Measurements from ENCODE around the gene KANK2. TPM values are rescaled to one million over a fixed set of nuclear protein-coding genes. Genes with fewer than 3 reads are reported as not detected.
A peak's percentile ranks its signal among the peaks of the same experiment; 100 is the strongest.

The KANK2 gene
- total RNA-seq, 4 donors from 2014 or later: 41.9 to 283 (median 68.4) TPM

DNA sequence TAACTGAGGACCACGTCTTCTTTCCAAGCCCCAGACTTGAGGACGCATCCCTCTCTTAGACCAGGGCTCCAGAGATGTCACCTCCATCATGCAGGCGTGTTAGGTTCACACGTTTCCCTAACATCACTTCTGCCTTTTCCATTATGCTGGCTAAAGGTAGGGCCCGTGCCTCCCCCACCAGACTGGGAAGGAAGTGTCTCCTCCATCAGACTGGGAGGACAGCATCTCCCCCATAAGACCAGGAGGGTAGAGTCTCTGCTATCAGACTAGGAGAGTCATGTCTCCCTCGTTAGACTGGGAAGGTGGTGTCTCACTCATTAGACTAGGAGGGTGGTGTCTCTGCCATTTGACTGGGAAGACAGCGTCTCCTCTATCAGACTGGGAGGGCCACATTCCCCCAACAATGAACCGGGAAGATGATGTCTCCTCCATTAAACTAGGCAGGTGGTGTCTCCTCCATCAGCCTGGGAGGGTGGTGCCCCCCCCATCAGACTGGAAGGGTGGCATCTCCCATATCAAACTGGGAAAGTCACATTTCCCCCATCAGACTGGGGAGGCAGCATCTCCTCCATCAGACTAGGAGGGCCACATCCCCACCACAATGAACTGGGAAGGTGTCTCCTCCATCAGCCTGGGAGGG lies 23.7 kb downstream of the KANK2 start:
- DNase-seq: no peak
- Histone ChIP-seq H3K27ac (no peak overlapping the region), H3K4me3 (no peak overlapping the region), H3K4me1 (no peaks in the 10 kb centered on the region), H3K27me3 (no peaks in the 10 kb centered on the region), H3K36me3 (peaks cover 0 to 85% (median 0%) of the 10 kb centered on the region in 3 donors), H3K9me3 (no peaks in the 10 kb centered on the region)
- TF ChIP-seq, protein P1, sequence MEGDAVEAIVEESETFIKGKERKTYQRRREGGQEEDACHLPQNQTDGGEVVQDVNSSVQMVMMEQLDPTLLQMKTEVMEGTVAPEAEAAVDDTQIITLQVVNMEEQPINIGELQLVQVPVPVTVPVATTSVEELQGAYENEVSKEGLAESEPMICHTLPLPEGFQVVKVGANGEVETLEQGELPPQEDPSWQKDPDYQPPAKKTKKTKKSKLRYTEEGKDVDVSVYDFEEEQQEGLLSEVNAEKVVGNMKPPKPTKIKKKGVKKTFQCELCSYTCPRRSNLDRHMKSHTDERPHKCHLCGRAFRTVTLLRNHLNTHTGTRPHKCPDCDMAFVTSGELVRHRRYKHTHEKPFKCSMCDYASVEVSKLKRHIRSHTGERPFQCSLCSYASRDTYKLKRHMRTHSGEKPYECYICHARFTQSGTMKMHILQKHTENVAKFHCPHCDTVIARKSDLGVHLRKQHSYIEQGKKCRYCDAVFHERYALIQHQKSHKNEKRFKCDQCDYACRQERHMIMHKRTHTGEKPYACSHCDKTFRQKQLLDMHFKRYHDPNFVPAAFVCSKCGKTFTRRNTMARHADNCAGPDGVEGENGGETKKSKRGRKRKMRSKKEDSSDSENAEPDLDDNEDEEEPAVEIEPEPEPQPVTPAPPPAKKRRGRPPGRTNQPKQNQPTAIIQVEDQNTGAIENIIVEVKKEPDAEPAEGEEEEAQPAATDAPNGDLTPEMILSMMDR (IDR thresholded peaks at IDR 0.05): no peak
- TF ChIP-seq POLR2A (IDR thresholded peaks at IDR 0.05): no peak

DNA sequence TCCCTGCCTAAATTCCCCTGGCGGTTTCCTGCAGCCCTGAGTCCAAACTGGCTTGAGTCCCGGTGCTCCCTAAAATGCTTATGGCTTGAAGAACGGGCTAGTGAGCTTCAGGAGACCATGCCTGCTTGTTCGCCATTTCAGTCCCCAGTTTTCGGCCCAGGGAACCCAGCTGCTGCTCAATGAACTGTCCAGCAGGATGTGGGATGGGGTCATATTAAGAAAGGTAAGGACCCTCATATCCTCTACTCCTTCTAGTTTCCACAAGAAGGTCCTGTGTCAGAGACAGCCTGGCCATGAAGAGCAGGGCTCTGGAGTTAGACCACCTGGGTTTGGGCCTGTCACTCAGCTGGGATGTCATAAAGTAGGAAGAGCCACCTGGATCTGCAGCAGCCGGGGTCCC lies 24.8 kb downstream of the KANK2 start:
- peaks cover 0 to 80% (median 0%) of the 10 kb centered on the region in 3 donors for H3K36me3 ChIP-seq
- no peak for TF ChIP-seq POLR2A (IDR thresholded peaks at IDR 0.05)
- TF ChIP-seq, protein P1 (IDR thresholded peaks at IDR 0.05): no peak
- DNase-seq: no peak
- H3K9me3 ChIP-seq: no peaks in the 10 kb centered on the region
- H3K27me3 ChIP-seq: no peaks in the 10 kb centered on the region
- H3K27ac ChIP-seq: no peak overlapping the region
- no peak overlapping the region for H3K4me3 ChIP-seq
- H3K4me1 ChIP-seq: no peaks in the 10 kb centered on the region

DNA sequence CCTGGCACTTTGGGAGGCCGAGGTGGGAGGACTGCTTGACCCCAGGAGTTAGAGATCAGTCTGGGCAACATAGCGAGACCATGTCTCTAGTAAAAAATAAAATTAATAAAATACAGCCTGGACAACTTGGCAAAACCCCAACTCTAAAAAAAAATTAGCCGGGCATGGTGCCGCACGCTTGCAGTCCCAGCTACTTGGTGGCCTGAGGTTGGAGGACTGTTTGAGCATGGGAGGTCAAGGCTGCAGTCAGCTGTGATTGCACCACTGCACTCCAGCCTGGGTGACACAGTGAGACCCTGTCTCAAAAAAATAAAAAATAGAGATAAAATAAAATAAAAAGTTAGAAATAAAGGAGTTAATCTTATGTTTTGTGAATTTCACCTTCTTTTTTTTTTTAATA lies 26.2 kb downstream of the KANK2 start:
- no peak overlapping the region for H3K27ac ChIP-seq
- no peak overlapping the region for H3K4me3 ChIP-seq
- no peak for DNase-seq
- H3K27me3 ChIP-seq: no peaks in the 10 kb centered on the region
- H3K9me3 ChIP-seq: no peaks in the 10 kb centered on the region
- no peak for TF ChIP-seq POLR2A (IDR thresholded peaks at IDR 0.05)
- TF ChIP-seq, protein P1 (IDR thresholded peaks at IDR 0.05): no peak
- peaks cover 0 to 68% (median 0%) of the 10 kb centered on the region in 3 donors for H3K36me3 ChIP-seq
- H3K4me1 ChIP-seq: no peaks in the 10 kb centered on the region

DNA sequence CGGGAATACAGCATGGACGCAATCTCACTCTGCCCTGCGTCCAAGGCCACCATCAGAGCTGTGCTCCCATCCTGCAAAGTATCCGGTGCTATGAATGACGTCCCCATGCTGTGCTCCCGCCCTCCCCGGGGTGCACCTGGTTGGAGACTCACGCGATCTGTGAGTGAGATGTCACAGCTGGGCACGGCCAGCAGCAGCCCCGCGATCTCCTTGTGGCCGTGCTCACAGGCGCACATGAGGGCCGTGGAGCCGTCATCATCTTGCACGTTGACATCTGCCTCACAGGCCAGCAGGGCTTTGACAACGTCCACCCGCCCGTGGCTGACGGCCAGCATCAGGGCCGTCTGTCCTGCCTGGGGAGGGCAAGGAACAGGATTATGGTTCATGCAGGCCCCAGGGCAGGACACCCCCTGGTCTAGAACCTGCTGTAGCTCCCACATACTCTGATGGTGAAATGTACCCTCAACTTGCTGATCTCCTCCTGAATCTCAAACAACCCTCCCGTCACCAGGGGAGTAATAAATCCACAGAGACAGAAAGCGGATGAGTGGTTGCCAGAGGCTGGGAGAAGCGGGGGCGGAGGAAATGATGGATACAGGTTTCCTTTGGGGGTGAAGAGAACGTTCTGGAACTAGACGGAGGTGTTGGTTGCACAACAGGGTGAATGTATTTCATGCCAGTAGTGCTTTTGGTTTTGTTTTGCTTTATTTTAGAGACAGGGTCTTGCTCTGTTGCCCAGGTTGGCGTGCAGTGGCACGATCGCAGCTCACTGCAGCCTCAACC lies 27.3 kb downstream of the KANK2 start:
- Histone ChIP-seq H3K36me3 (peaks cover 0 to 59% (median 0%) of the 10 kb centered on the region in 3 donors), H3K27ac (peak overlapping the region in 2 of 4 donors; percentile 30 to 33), H3K4me3 (no peak overlapping the region), H3K27me3 (no peaks in the 10 kb centered on the region), H3K4me1 (no peaks in the 10 kb centered on the region), H3K9me3 (no peaks in the 10 kb centered on the region)
- no peak for DNase-seq
- TF ChIP-seq POLR2A (IDR thresholded peaks at IDR 0.05): no peak
- TF ChIP-seq, protein P1 (IDR thresholded peaks at IDR 0.05): no peak

DNA sequence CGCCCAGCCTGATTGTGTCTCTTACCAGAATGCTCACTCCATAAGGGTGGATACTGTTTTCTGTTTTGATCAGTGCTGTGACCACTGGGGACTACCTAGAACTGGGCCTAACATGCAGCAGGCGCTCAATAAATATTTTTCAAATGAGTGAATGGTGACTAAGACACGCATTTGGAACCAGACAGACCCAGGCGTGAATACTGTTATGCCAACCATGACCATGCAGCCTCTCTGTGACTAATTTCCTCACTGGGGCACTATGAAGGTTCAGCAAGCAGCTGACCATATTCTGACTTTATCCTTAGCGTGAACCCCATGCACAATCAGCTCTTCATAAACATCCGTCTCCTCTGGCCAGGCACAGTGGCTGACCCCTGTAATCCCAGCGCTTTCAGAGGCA lies 28.8 kb downstream of the KANK2 start:
- Histone ChIP-seq H3K9me3 (no peaks in the 10 kb centered on the region), H3K27me3 (no peaks in the 10 kb centered on the region), H3K4me3 (no peak overlapping the region), H3K27ac (peak overlapping the region in 1 of 4 donors; percentile 35), H3K36me3 (peaks cover 0 to 46% (median 0%) of the 10 kb centered on the region in 3 donors), H3K4me1 (peaks cover 0 to 9% (median 0%) of the 10 kb centered on the region in 4 donors)
- no peak for DNase-seq
- no peak for TF ChIP-seq POLR2A (IDR thresholded peaks at IDR 0.05)
- TF ChIP-seq, protein P1 (IDR thresholded peaks at IDR 0.05): no peak

All from Peyer's patch (tissue), 4 donors.